HCT116 (cell line): ENCODE measurements around the gene TRABD. TPM values are rescaled to one million over a fixed set of nuclear protein-coding genes. Genes with fewer than 3 reads are reported as not detected.

ENCODE experiments used
- ATAC-seq: fragments of 200-7000 bp; cut with Tn5 transposase; 2 replicates; pipeline ENCODE4 v1.9.1; 2020; ENCODE audit warnings: mild to moderate bottlenecking, moderate library complexity
- BruUV-seq: library from RNA; stranded (reverse); fragments of 400-500 nt; replicated peaks from 2 replicates; lab custom pipeline; 2021; lab: Mats Ljungman, UMichigan
- CTCF ChIA-PET: fragments of 300-600 bp; sonication (Branson Sonifier 250); formaldehyde crosslinking; loops from one replicate; lab custom pipeline; 2021; ENCODE audit warnings: antibody characterized with exemption; lab: Charles Lee
- POLR2A ChIA-PET: fragments of 300-600, 350-600 bp; sonication (Branson Sonifier 250); formaldehyde crosslinking; loops from one replicate; lab custom pipeline; 2021; ENCODE audit warnings: antibody characterized with exemption; lab: Charles Lee
- RAD21 ChIA-PET, 2 experiments: fragments of 300-600 bp; sonication (Branson Sonifier 250); formaldehyde crosslinking; loops; one replicate each; lab custom pipeline; 2023; ENCODE audit warnings: low total read pairs in 2 of 2; ENCODE audit not compliant: uncharacterized antibody in 2 of 2, unreplicated experiment in 2 of 2, low non-redundant PET in 1 of 2; lab: Charles Lee
- DNase-seq: peaks from one replicate; pipeline ENCODE4 v3.0.0-alpha.2; 2010; ENCODE audit warnings: low read depth, low spot score
- H2AFZ ChIP-seq: fragments of 200-600 bp; shearing (Covaris generic), sonication (generic); 2 replicates; pipeline ENCODE4 v1.6.1; 2017; ENCODE audit warnings: low read depth, mixed run types, mixed read lengths, antibody characterized with exemption, low read length; ENCODE audit not compliant: poor library complexity, severe bottlenecking
- H3K27ac ChIP-seq: 2 replicates; pipeline ENCODE4 v1.5.1; 2012; ENCODE audit warnings: low read depth, low read length
- H3K27me3 ChIP-seq: fragments of 200-600 bp; sonication (generic); 2 replicates; pipeline ENCODE4 v1.6.1; 2016; ENCODE audit warnings: mixed run types, low read length, mixed read lengths; ENCODE audit not compliant: insufficient read depth
- H3K36me3 ChIP-seq, 2 experiments: fragments of 200-500 bp in 1 of 2; fragments of 200-600 bp in 1 of 2; sonication (Bioruptor generic) in 1 of 2; sonication (generic) in 1 of 2; 2 replicates each; pipeline versions ENCODE4 v1.5.1 to v1.6.1; 2014 to 2016; ENCODE audit warnings: low read length in 2 of 2, inconsistent platforms in 1 of 2, mixed read lengths in 1 of 2, mixed run types in 1 of 2; ENCODE audit not compliant: insufficient read depth in 2 of 2, control insufficient read depth in 1 of 2
- H3K4me1 ChIP-seq, 2 experiments: fragments of 200-600 bp in 1 of 2; sonication (generic) in 1 of 2; 2 replicates each; pipeline versions ENCODE4 v1.5.1 to v1.6.1; 2012 to 2017; ENCODE audit warnings: low read length in 2 of 2, inconsistent platforms in 1 of 2, mild to moderate bottlenecking in 1 of 2, mixed read lengths in 1 of 2, mixed run types in 1 of 2, moderate library complexity in 1 of 2; ENCODE audit not compliant: insufficient read depth in 2 of 2, control insufficient read depth in 1 of 2
- H3K4me2 ChIP-seq: fragments of 200-600 bp; sonication (generic); 2 replicates; pipeline ENCODE4 v1.6.1; 2017; ENCODE audit warnings: mixed run types, low read length, mixed read lengths
- H3K4me3 ChIP-seq, 2 experiments: fragments of 200-600 bp in 1 of 2; sonication (generic) in 1 of 2; replicated peaks in 1 of 2; 2 replicates each; pipeline ENCODE4 v1.5.1; 2011 to 2016; ENCODE audit warnings: low read length in 2 of 2, control low read depth in 1 of 2, low read depth in 1 of 2, mild to moderate bottlenecking in 1 of 2, mixed read lengths in 1 of 2, mixed run types in 1 of 2
- H3K79me2 ChIP-seq: fragments of 200-600 bp; sonication (generic); 2 replicates; pipeline ENCODE4 v1.6.1; 2017; ENCODE audit warnings: mild to moderate bottlenecking, mixed run types, low read length, moderate library complexity, mixed read lengths; ENCODE audit not compliant: insufficient read depth
- H3K9ac ChIP-seq: fragments of 200-600 bp; sonication (generic); 2 replicates; pipeline ENCODE4 v1.6.1; 2016; ENCODE audit warnings: low read length, mixed read lengths
- H3K9me2 ChIP-seq: fragments of 200-600 bp; sonication (generic), shearing (Covaris generic); 2 replicates; pipeline ENCODE4 v1.6.1; 2017; ENCODE audit warnings: mixed run types, mild to moderate bottlenecking, moderate library complexity; ENCODE audit not compliant: insufficient read depth
- H3K9me3 ChIP-seq, 2 experiments: fragments of 200-500 bp in 1 of 2; fragments of 200-600 bp in 1 of 2; sonication (Bioruptor generic) in 1 of 2; sonication (generic) in 1 of 2; 2 replicates each; pipeline ENCODE4 v1.6.1; 2014 to 2017; ENCODE audit warnings: low read length in 2 of 2, mixed read lengths in 2 of 2, inconsistent platforms in 1 of 2, low read depth in 1 of 2, mild to moderate bottlenecking in 1 of 2, mixed run types in 1 of 2, moderate library complexity in 1 of 2; ENCODE audit not compliant: control insufficient read depth in 1 of 2, insufficient read depth in 1 of 2
- H4K20me1 ChIP-seq: fragments of 200-600 bp; sonication (generic), shearing (Covaris generic); 2 replicates; pipeline ENCODE4 v1.6.1; 2017; ENCODE audit warnings: mixed run types, mild to moderate bottlenecking, moderate library complexity; ENCODE audit not compliant: insufficient read depth
- CEBPB ChIP-seq: IDR thresholded peaks from 2 replicates; pipeline ENCODE4 v1.6.1; 2012; ENCODE audit warnings: low read depth
- ELF1 ChIP-seq: IDR thresholded peaks from 2 replicates; pipeline ENCODE4 v1.6.1; 2012; ENCODE audit warnings: low read depth, borderline replicate concordance
- EZH2 ChIP-seq: fragments of 200-600 bp; sonication (generic); IDR thresholded peaks from 2 replicates; pipeline ENCODE4 v1.6.1; 2017; ENCODE audit warnings: antibody characterized with exemption, mixed run types
- RAD21 ChIP-seq: IDR thresholded peaks from 2 replicates; pipeline ENCODE4 v1.6.1; 2012; ENCODE audit warnings: low read depth, mild to moderate bottlenecking
- SIN3A ChIP-seq: IDR thresholded peaks from 2 replicates; pipeline ENCODE4 v1.6.1; 2012; ENCODE audit warnings: low read depth
- SP1 ChIP-seq: IDR thresholded peaks from 2 replicates; pipeline ENCODE4 v1.6.1; 2012; ENCODE audit warnings: low read depth
- ZFX ChIP-seq: fragments of 450-650 bp; IDR thresholded peaks from 2 replicates; pipeline ENCODE4 v1.6.1; 2017
- intact Hi-C: fragments of 100-400 bp; cut with micrococcal nuclease; formaldehyde crosslinking; loops from 2 replicates; pipeline ENCODE4 v1.10.0; 2022
- total RNA-seq: library from RNA; stranded (reverse); gene quantifications from one replicate; pipeline ENCODE4 v1.2.1, GENCODE V29; 2021; ENCODE audit not compliant: unreplicated experiment
- TF ChIP-seq, protein P1 (sequence below), 3 experiments: fragments of 200-600 bp in 1 of 3; sonication (generic) in 1 of 3; IDR thresholded peaks in 2 of 3; conservative IDR thresholded peaks in 1 of 3; 2 replicates each; pipeline ENCODE4 v1.5.1; 2012 to 2017; ENCODE audit warnings: low read depth in 2 of 3, low read length in 2 of 3, antibody characterized with exemption in 1 of 3, borderline replicate concordance in 1 of 3, control low read depth in 1 of 3, mild to moderate bottlenecking in 1 of 3, mixed read lengths in 1 of 3, mixed run types in 1 of 3, moderate library complexity in 1 of 3; ENCODE audit not compliant: insufficient read depth in 1 of 3
- TF ChIP-seq, protein P2 (sequence below): IDR thresholded peaks from 2 replicates; pipeline ENCODE4 v1.6.1; 2012

TRABD gene
- total RNA-seq, 1 experiment from 2014 or later, result 90.3 TPM

DNA sequence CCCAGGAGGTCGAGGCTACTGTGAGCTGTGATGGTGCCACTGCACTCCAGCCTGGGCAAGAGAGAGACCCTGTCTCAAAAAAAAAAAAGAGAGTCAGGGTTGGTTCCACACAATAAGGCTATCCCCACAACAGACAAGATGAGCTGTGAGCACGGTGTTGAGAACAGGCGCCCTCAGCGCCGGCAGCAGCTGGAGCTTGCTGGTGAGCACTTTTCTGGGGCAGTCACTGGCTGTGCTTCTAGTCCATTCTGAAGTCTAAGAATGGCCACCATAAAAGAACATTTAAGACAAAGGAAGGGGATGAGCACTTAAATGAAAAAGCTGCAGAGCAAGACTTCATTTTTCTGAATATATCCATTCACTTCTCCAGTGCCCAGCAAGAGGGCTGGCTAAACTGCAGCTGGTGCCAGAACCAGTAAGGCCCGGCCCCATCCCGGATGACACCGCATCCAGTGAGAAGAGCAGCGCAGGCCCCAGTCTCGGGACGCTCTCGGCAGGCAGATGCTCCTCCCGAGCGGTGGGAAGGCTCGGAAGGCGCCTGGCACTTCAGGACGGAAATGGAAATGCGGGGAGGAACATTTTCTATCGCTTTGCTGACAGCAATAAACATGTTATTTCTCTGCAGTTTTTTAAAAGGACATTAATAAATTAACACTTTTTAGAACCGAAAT lies 46.9 kb downstream of the TRABD start:
- Histone ChIP-seq H3K9me2 (no peaks in the 10 kb centered on the region), H3K4me3 (no peak overlapping the region), H3K36me3 (peaks cover 0 to 8% of the 10 kb centered on the region in 2 experiments; a peak in 1 of 4 replicates), H3K27me3 (no peaks in the 10 kb centered on the region), H3K4me1 (no peaks in the 10 kb centered on the region), H3K9me3 (peaks cover 0 to 4% of the 10 kb centered on the region in 2 experiments; a peak in 1 of 4 replicates), H3K27ac (no peak overlapping the region), H3K4me2 (no peak overlapping the region), H2AFZ (no peak overlapping the region), H4K20me1 (no peaks in the 10 kb centered on the region), H3K79me2 (peaks cover 57% of the 10 kb centered on the region), H3K9ac (no peak overlapping the region)
- no TSS peak for BruUV-seq
- DNase-seq (no peak), ATAC-seq (no peak)
- ChIA-PET RAD21 (interaction anchor here in 1 of 2 experiments (0.6 kb wide), 1 partner anchor 36 kb away, joined by 3 read pairs; no protein-coding TSS in a partner anchor), POLR2A (no interaction called here), CTCF (no interaction called here)
- no peak for TF ChIP-seq EZH2
- intact Hi-C loops, result no loop called here

DNA sequence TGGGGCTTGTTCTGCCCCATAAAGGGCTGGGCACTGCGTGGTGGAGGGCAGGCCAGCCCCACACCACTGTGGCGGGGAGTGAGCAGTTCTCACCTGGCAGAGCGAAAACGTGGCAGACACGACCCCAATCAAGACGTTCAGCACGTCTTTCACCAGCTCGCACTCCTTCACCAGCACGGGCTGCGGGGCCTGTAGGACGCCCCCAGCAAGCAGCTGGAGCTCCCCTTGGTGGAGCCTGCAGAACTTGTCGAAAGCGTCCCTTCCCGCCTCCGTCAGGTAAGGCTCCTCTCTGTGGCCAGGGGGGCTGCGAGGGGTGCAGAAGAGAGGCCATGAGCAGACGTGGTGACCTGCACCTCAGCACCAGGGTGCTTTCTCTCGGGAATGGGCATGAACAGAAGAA lies 47.5 kb downstream of the TRABD start:
- POLR2A ChIA-PET, result no interaction called here
- H2AFZ ChIP-seq, result no peak overlapping the region
- no peak overlapping the region for H3K4me2 ChIP-seq
- peaks cover 0 to 4% of the 10 kb centered on the region in 2 experiments; a peak in 1 of 4 replicates for H3K9me3 ChIP-seq
- RAD21 ChIA-PET, result no interaction called here
- no peak overlapping the region for H3K27ac ChIP-seq
- H3K79me2 ChIP-seq, result peaks cover 63% of the 10 kb centered on the region
- H3K4me1 ChIP-seq, result no peaks in the 10 kb centered on the region
- H3K4me3 ChIP-seq, result no peak overlapping the region
- H3K9me2 ChIP-seq, result no peaks in the 10 kb centered on the region
- no TSS peak for BruUV-seq
- TF ChIP-seq SIN3A (no peak), RAD21 (no peak), ZFX (no peak), CEBPB (no peak), SP1 (no peak), ELF1 (no peak)
- TF ChIP-seq, protein P1, sequence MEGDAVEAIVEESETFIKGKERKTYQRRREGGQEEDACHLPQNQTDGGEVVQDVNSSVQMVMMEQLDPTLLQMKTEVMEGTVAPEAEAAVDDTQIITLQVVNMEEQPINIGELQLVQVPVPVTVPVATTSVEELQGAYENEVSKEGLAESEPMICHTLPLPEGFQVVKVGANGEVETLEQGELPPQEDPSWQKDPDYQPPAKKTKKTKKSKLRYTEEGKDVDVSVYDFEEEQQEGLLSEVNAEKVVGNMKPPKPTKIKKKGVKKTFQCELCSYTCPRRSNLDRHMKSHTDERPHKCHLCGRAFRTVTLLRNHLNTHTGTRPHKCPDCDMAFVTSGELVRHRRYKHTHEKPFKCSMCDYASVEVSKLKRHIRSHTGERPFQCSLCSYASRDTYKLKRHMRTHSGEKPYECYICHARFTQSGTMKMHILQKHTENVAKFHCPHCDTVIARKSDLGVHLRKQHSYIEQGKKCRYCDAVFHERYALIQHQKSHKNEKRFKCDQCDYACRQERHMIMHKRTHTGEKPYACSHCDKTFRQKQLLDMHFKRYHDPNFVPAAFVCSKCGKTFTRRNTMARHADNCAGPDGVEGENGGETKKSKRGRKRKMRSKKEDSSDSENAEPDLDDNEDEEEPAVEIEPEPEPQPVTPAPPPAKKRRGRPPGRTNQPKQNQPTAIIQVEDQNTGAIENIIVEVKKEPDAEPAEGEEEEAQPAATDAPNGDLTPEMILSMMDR (IDR thresholded peaks at IDR 0.05 in 2 of 3, conservative IDR thresholded peaks at IDR 0.05 in 1 of 3; ENCODE audit: borderline replicate concordance in 1 of 3, insufficient read depth in 1 of 3, low read depth in 2 of 3, low read length in 2 of 3), result no peak
- TF ChIP-seq, protein P2, sequence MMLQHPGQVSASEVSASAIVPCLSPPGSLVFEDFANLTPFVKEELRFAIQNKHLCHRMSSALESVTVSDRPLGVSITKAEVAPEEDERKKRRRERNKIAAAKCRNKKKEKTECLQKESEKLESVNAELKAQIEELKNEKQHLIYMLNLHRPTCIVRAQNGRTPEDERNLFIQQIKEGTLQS, result no peak
- ATAC-seq (no peak), DNase-seq (no peak)
- no peak overlapping the region for H3K9ac ChIP-seq
- H3K36me3 ChIP-seq, result peaks cover 0 to 8% of the 10 kb centered on the region in 2 experiments; a peak in 1 of 4 replicates
- H4K20me1 ChIP-seq, result no peaks in the 10 kb centered on the region
- no peaks in the 10 kb centered on the region for H3K27me3 ChIP-seq
- intact Hi-C loops, result no loop called here
- CTCF ChIA-PET, result no interaction called here
